IPS-11a (cell line): ENCODE results near the gene ZNF512.
"Not testable (repeated sequence)": the region's sequence is repeated elsewhere in the genome, so short reads cannot be mapped to it uniquely, and the experiment has no call there.

Source experiments
- H3K4me3 ChIP-seq: one replicate; pipeline ENCODE4 v1.5.1; 2013; ENCODE audit warnings: low read depth, low read length, control low read depth

ZNF512 gene, protein sequence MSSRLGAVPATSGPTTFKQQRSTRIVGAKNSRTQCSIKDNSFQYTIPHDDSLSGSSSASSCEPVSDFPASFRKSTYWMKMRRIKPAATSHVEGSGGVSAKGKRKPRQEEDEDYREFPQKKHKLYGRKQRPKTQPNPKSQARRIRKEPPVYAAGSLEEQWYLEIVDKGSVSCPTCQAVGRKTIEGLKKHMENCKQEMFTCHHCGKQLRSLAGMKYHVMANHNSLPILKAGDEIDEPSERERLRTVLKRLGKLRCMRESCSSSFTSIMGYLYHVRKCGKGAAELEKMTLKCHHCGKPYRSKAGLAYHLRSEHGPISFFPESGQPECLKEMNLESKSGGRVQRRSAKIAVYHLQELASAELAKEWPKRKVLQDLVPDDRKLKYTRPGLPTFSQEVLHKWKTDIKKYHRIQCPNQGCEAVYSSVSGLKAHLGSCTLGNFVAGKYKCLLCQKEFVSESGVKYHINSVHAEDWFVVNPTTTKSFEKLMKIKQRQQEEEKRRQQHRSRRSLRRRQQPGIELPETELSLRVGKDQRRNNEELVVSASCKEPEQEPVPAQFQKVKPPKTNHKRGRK

GRCh38 chr2:27582695-27583389 is at the start of gene ZNF512:
Gene ZNF512, plus strand, starts transcription at chr2:27583042. Its CDS starts 71 bp downstream, at chr2:27583113.
- peak within 1 kb of the TSS; percentile 93 for H3K4me3 ChIP-seq

DNA sequence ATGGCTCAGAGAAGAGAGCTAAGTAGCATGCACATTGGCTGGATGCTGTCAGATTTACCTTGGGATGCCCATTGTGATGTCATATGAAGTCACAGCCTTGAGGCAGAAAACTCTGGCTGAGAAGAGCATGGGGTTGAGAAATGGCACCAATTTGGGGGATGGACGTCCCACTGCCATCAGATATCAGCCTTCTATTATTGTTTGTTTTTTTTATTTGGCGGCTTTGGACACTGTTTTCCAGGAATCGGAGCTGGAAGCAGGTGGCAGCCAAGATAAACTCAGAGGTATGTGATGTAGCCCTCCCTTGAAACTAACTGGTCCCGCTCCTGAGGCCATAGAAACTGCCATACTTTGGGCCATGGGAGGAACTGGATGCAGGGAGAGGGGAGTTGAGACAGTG is 45.6 kb upstream of the ZNF512 start:
- no peak overlapping the region for H3K4me3 ChIP-seq

- not testable (repeated sequence) for H3K4me3 ChIP-seq
These were observed 43.9 kb upstream of the ZNF512 start for GRCh38 chr2:27538839-27539450.

DNA sequence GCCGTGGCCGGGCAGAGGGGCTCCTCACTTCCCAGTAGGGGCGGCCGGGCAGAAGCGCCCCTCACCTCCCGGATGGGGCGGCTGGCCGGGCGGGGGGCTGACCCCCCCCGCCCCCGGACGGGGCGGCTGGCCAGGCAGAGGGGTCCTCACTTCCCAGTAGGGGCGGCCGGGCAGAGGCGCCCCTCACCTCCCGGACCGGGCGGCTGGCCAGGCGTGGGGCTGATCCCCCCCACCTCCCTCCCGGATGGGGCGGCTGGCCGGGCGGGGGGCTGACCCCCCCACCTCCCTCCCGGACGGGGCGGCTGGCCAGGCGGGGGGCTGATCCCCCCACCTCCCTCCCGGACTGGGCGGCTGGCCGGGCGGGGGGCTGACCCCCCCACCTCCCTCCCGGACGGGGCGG is 43.2 kb upstream of the ZNF512 start:
- H3K4me3 ChIP-seq = not testable (repeated sequence)

- no peak overlapping the region for H3K4me3 ChIP-seq
These were observed 38.6 kb upstream of the ZNF512 start for GRCh38 chr2:27544143-27544821.

DNA sequence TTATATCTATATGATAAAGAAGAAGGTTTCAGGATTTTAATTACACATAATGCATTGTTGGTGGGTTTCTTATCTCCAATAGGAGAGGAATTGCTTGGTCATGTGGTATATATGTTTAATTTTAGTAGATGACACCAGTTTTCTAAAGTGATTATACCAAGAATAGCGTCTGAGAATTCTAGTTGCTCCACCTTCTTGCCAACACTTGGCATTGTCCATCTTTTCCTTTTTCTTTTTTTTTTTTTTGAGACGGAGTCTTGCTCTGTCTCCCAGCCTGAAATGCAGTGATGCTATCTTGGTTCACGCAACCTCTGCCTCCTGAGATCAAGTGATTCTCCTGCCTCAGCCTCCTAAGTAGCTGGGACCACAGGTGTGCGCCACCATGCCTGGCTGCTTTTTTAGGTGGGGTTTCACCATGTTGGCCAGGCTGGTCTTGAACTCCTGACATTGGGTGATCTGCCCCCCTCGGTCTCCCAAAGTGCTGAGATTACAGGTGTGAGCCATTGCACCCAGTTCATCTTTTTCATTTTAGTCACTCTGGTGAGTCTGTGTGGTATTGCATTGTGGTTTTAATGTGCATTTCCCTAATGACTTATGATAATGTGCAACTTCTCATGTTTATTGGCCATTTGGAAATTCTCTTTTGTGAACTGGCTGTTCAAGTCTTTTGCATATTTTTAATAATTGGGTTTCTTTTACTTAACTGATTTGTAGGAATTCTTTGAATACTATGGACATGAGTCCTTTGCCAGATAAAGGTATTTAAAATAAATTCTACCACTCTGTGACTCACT is 37.3 kb upstream of the ZNF512 start:
- no peak overlapping the region for H3K4me3 ChIP-seq

- no peak overlapping the region for H3K4me3 ChIP-seq
These were observed 33.5 kb upstream of the ZNF512 start for GRCh38 chr2:27549303-27549702.

DNA sequence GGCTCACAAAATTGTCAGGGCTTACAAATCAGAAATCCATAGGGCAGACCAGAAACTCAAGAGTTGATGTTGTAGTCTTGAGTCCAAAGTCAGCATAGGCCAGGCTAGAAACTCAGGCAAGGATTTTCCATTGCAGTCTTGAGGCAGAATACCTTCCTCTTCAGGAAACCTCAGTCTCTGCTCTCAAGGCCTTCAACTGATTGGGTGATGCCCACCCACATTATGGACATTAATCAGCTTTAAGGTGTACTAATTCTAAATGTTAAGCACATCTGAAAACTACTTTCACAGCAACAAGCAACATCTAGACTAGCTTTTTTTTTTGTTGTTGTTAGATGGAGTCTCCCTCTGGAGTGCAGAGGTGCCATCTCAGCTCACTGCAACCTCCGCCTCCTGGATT is 31.3 kb upstream of the ZNF512 start:
- H3K4me3 ChIP-seq = no peak overlapping the region

GRCh38 chr2:27552941-27553340 is 29.9 kb upstream of the ZNF512 start:
- no peak overlapping the region for H3K4me3 ChIP-seq

GRCh38 chr2:27554451-27554850 is 28.4 kb upstream of the ZNF512 start:
- not testable (repeated sequence) for H3K4me3 ChIP-seq

DNA sequence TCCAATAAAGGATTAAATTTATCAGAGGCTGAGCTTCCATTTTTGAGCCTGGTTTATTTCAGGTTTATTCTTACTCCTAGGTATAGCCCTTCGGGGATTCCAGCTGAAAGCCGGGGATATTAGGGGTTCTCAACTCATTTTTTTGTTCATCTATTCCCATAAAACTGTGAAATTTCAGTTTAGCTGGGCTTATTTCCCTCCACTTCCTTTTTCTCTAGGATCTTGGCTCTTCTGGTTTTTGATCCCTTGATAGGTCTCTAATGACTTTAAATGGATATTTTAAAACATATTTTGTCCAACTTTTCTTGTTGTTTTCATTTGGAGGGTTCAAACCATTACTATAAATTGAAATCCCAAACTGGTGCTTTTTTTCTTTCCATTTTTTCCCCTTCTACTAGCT is 23.6 kb upstream of the ZNF512 start:
- H3K4me3 ChIP-seq = no peak overlapping the region

DNA sequence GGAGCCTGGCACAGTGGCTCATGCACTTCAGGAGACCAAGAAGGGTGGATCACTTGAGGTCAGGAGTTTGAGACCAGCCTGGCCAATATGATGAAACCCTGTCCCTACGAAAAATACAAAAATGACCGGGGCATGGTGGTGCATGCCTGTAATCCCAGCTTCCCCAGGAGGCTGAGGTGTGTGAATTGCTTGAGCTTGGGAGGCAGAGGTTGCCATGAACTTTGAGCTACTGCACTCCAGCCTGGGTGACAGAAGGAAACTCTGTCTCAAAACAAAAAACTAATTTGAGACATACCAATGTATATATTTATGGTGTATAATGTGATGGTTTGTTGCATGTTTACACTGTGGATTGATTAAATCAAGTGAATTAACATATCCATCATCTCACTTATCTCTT is 21.8 kb upstream of the ZNF512 start:
- H3K4me3 ChIP-seq = no peak overlapping the region

GRCh38 chr2:27566628-27567027 is 16.2 kb upstream of the ZNF512 start:
- no peak overlapping the region for H3K4me3 ChIP-seq

GRCh38 chr2:27569398-27569797 is 13.4 kb upstream of the ZNF512 start:
- no peak overlapping the region for H3K4me3 ChIP-seq

DNA sequence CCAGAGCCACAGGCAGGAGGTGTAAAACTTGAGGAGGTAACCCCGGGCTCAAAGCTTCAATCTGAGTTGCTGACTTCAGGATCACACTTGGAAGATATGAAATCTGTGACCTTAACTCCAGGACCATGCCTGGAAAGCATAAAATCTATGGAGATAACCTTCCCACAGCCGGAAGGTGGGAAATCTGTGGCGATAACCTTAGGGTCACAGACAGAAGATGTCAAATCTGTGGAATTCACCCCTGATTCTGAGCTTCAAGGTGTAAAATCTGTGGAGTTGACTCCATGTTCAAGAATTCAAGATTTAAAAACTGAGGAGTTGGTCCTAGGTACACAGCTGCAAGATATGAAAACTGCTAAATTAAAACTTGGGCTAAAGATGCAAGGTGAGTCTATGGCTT is 11.6 kb upstream of the ZNF512 start:
- no peak overlapping the region for H3K4me3 ChIP-seq

- no peak overlapping the region for H3K4me3 ChIP-seq
These were observed 11.2 kb upstream of the ZNF512 start for GRCh38 chr2:27571681-27572080.

- H3K4me3 ChIP-seq = no peak overlapping the region
These were observed 10.4 kb upstream of the ZNF512 start for GRCh38 chr2:27572439-27572838.

DNA sequence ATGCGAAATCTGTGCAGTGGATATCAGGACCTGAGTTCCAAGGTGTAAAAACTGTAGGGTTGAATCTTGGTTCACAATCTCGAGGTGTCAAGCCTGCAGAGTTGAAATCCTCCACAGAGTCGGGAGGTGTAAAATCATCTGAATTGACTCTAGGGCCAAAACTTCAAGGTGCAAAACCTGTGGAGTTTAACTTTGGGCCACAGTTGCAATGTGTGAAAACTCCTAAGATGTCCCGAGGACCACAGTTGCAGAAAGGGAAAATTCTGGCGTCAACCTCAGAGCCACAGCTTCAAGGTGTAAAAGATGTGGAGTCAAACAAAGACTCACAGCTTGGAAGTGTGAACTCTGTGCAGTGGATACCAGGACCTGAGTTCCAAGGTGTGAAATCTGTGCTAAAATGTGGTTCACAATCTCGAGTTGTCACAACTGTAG is 9.8 kb upstream of the ZNF512 start:
- H3K4me3 ChIP-seq = no peak overlapping the region

- H3K4me3 ChIP-seq = no peak overlapping the region
These were observed 9.4 kb upstream of the ZNF512 start for GRCh38 chr2:27573452-27573851.

- no peak overlapping the region for H3K4me3 ChIP-seq
These were observed 1.3 kb upstream of the ZNF512 start for GRCh38 chr2:27581417-27582128.
